A549 (cell line): Measurements from ENCODE around the gene ABCB9. TPM values are rescaled to one million over a fixed set of nuclear protein-coding genes. Genes with fewer than 3 reads are reported as not detected.

Experiments
- ATAC-seq, 2 experiments: fragments of 200-7000 bp in 1 of 2; fragments of >200 bp in 1 of 2; cut with Nextera tagmentation in 1 of 2; cut with Tn5 transposase in 1 of 2; 3 replicates each; pipeline versions ENCODE4 v1.8.0 to v1.9.1; 2018 to 2020; ENCODE audit warnings: mild to moderate bottlenecking in 1 of 2, moderate library complexity in 1 of 2
- CTCF ChIA-PET: fragments of 300-600 bp; sonication (Branson Sonifier 250); formaldehyde crosslinking; extraction: SDS; loops from one replicate; lab custom pipeline; 2021; ENCODE audit warnings: antibody characterized with exemption, inconsistent platforms; lab: Yijun Ruan, JAX
- POLR2A ChIA-PET: fragments of 350-600 bp; formaldehyde crosslinking; extraction: SDS; loops from one replicate; lab custom pipeline; 2021; ENCODE audit warnings: antibody characterized with exemption, inconsistent platforms; lab: Yijun Ruan, JAX
- DNase-seq, 2 experiments: peaks; one replicate each; pipeline versions ENCODE4 v3.0.0 to v3.0.0-alpha.2; 2011 to 2016; ENCODE audit warnings: low read depth in 1 of 2, low spot score in 1 of 2
- FAIRE-seq: peaks from 2 replicates; lab custom pipeline; 2011; peaks lifted over from hg19 to GRCh38; lab: Jason Lieb, UNC
- H3K27ac ChIP-seq, 2 experiments: fragments of >200 bp; sonication (Bioruptor Twin); formaldehyde crosslinking; 3 replicates each; pipeline ENCODE4 v1.5.1; 2016 to 2017
- H3K4me1 ChIP-seq: fragments of >200 bp; sonication (Bioruptor Twin); formaldehyde crosslinking; 3 replicates; pipeline ENCODE4 v1.6.1; 2016
- H3K4me2 ChIP-seq: fragments of >200 bp; sonication (Bioruptor Twin); formaldehyde crosslinking; 3 replicates; pipeline ENCODE4 v1.6.1; 2016
- H3K4me3 ChIP-seq: fragments of >200 bp; sonication (Bioruptor Twin); formaldehyde crosslinking; 3 replicates; pipeline ENCODE4 v1.5.1; 2016
- H3K9me3 ChIP-seq: fragments of >200 bp; sonication (Bioruptor Twin); formaldehyde crosslinking; 3 replicates; pipeline ENCODE4 v1.6.1; 2016
- BCL3 ChIP-seq: fragments of >200 bp; sonication (Bioruptor Twin); formaldehyde crosslinking; IDR thresholded peaks from 3 replicates; pipeline ENCODE4 v1.6.1; 2016
- CBX2 ChIP-seq: fragments of 200-600 bp; sonication (generic); IDR thresholded peaks from 2 replicates; pipeline ENCODE4 v1.6.1; 2016; ENCODE audit warnings: low read depth, mild to moderate bottlenecking, borderline replicate concordance
- CBX8 ChIP-seq: fragments of 200-600 bp; sonication (generic); IDR thresholded peaks from 2 replicates; pipeline ENCODE4 v1.6.1; 2016
- E2F6 ChIP-seq: IDR thresholded peaks from 2 replicates; pipeline ENCODE4 v1.6.1; 2012; ENCODE audit warnings: low read depth, borderline replicate concordance
- EHF ChIP-seq: fragments of 250-450 bp; sonication (Bioruptor Pico); IDR thresholded peaks from 2 replicates; pipeline ENCODE4 v1.5.0; 2020; ENCODE audit warnings: mild to moderate bottlenecking
- EHMT2 ChIP-seq: fragments of 200-600 bp; sonication (generic); IDR thresholded peaks from 2 replicates; pipeline ENCODE4 v1.6.1; 2016; ENCODE audit warnings: antibody characterized with exemption, low read depth, mild to moderate bottlenecking, moderate library complexity
- ESRRA ChIP-seq: fragments of 150-350 bp; IDR thresholded peaks from 2 replicates; pipeline ENCODE4 v1.6.1; 2014; ENCODE audit warnings: mild to moderate bottlenecking, low read length, borderline replicate concordance
- HDAC2 ChIP-seq: fragments of 200-600 bp; sonication (generic); IDR thresholded peaks from 2 replicates; pipeline ENCODE4 v1.6.1; 2016
- HES2 ChIP-seq: fragments of >200 bp; sonication (Bioruptor Twin); formaldehyde crosslinking; IDR thresholded peaks from 2 replicates; pipeline ENCODE4 v1.6.1; 2016
- HEYL ChIP-seq: fragments of 250-450 bp; sonication (Bioruptor Pico); IDR thresholded peaks from 2 replicates; pipeline ENCODE4 v1.8.0; 2021; ENCODE audit warnings: mild to moderate bottlenecking, moderate library complexity
- HOXA7 ChIP-seq: fragments of 250-450 bp; sonication (Bioruptor Pico); IDR thresholded peaks from 2 replicates; pipeline ENCODE4 v1.5.0; 2020; ENCODE audit warnings: mild to moderate bottlenecking, moderate library complexity
- HOXB13 ChIP-seq: fragments of 250-450 bp; sonication (Bioruptor Pico); IDR thresholded peaks from 2 replicates; pipeline ENCODE4 v1.5.0; 2020; ENCODE audit warnings: low read depth, mild to moderate bottlenecking, moderate library complexity
- HOXB5 ChIP-seq: fragments of 250-450 bp; sonication (Bioruptor Pico); IDR thresholded peaks from 2 replicates; pipeline ENCODE4 v1.5.0; 2020; ENCODE audit warnings: mild to moderate bottlenecking, moderate library complexity
- KDM1A ChIP-seq: fragments of 200-600 bp; sonication (generic); IDR thresholded peaks from 2 replicates; pipeline ENCODE4 v1.6.1; 2016; ENCODE audit warnings: low read depth, mild to moderate bottlenecking
- KDM5A ChIP-seq: fragments of 200-600 bp; sonication (generic); IDR thresholded peaks from 2 replicates; pipeline ENCODE4 v1.6.1; 2016; ENCODE audit warnings: antibody characterized with exemption, mild to moderate bottlenecking
- MAFK ChIP-seq: fragments of 450-650 bp; IDR thresholded peaks from 2 replicates; pipeline ENCODE4 v1.6.1; 2014; ENCODE audit not compliant: partially characterized antibody
- MAX ChIP-seq: IDR thresholded peaks from 2 replicates; pipeline ENCODE4 v1.6.1; 2012
- NFE2L2 ChIP-seq: fragments of 150-350 bp; conservative IDR thresholded peaks from 2 replicates; pipeline ENCODE4 v1.6.1; 2014; ENCODE audit warnings: low read length
- NPAS2 ChIP-seq: fragments of 250-450 bp; sonication (Bioruptor Pico); IDR thresholded peaks from 2 replicates; pipeline ENCODE4 v1.8.0; 2022; ENCODE audit warnings: mild to moderate bottlenecking, moderate library complexity, borderline replicate concordance
- NR3C1 ChIP-seq: fragments of >200 bp; sonication (Bioruptor Twin); formaldehyde crosslinking; IDR thresholded peaks from 3 replicates; pipeline ENCODE4 v1.6.1; 2017
- RAD21 ChIP-seq, 2 experiments: fragments of >200 bp in 1 of 2; sonication (Bioruptor Twin) in 1 of 2; formaldehyde crosslinking in 1 of 2; IDR thresholded peaks in 1 of 2; conservative IDR thresholded peaks in 1 of 2; 2 replicates in 1 of 2; 3 replicates in 1 of 2; pipeline ENCODE4 v1.6.1; 2012 to 2018; ENCODE audit warnings: inconsistent platforms in 1 of 2
- RARB ChIP-seq: fragments of 250-450 bp; sonication (Bioruptor Pico); IDR thresholded peaks from 2 replicates; pipeline ENCODE4 v1.8.0; 2021; ENCODE audit warnings: mild to moderate bottlenecking, moderate library complexity
- RCOR1 ChIP-seq: fragments of 150-350 bp; IDR thresholded peaks from 2 replicates; pipeline ENCODE4 v1.6.1; 2014; ENCODE audit warnings: antibody characterized with exemption, low read length, low read depth
- RNF2 ChIP-seq: fragments of 200-600 bp; sonication (generic); IDR thresholded peaks from 2 replicates; pipeline ENCODE4 v1.6.1; 2016; ENCODE audit warnings: low read depth, mild to moderate bottlenecking, antibody characterized with exemption, moderate library complexity, borderline replicate concordance
- SREBF2 ChIP-seq: fragments of 450-650 bp; IDR thresholded peaks from 2 replicates; pipeline ENCODE4 v1.6.1; 2014; ENCODE audit warnings: mild to moderate bottlenecking, moderate library complexity
- TP53 ChIP-seq: fragments of 250-450 bp; sonication (Bioruptor Pico); IDR thresholded peaks from 2 replicates; pipeline ENCODE4 v1.5.0; 2021; ENCODE audit warnings: mild to moderate bottlenecking, moderate library complexity
- USF2 ChIP-seq: fragments of 450-650 bp; IDR thresholded peaks from 2 replicates; pipeline ENCODE4 v1.6.1; 2014; ENCODE audit warnings: antibody characterized with exemption
- WGBS: methylation state at CpG from one replicate; pipeline ENCODE4 v1.1.6; 2017; ENCODE audit errors: missing lambda C conversion rate; 5-methylcytosine and 5-hydroxymethylcytosine counted together
- polyA plus RNA-seq, 4 experiments: library from polyadenylated mRNA; depleted of rRNA in 3 of 4; stranded (reverse); fragments of >200 nt; fragmentation: RNase III in 1 of 4; extraction: RNeasy Plus Mini Kit Qiagen cat#74134 plus additional on column Dnase treatment in 1 of 4; gene quantifications; 2 replicates in 3 of 4; 3 replicates in 1 of 4; pipeline ENCODE4 v1.2.3, GENCODE V29; 2011 to 2017

The ABCB9 gene
- polyA plus RNA-seq, 2 of the 4 experiments (the other 2 are of a cell fraction), result 2.7 to 5.0 TPM

GRCh38 chr12:122994140-122994675 is 27.9 kb upstream of the ABCB9 start (continued):
- no peak for TF ChIP-seq CBX2

GRCh38 chr12:122992386-122992785 is 26.1 kb upstream of the ABCB9 start:
- no peak overlapping the region for H3K27ac ChIP-seq
- TF ChIP-seq NPAS2 (CRISPR knock-in tag), result no peak
- TF ChIP-seq HES2, result no peak
- TF ChIP-seq BCL3, result no peak
- TF ChIP-seq EHMT2, result no peak
- TF ChIP-seq RAD21 (conservative IDR thresholded peaks at IDR 0.05 in 1 of 2, IDR thresholded peaks at IDR 0.05 in 1 of 2), result no peak
- no peak for TF ChIP-seq E2F6
- TF ChIP-seq TP53 (CRISPR knock-in tag), result no peak
- TF ChIP-seq USF2, result no peak
- no peak for TF ChIP-seq HOXA7 (CRISPR knock-in tag)
- TF ChIP-seq NFE2L2, result no peak
- TF ChIP-seq NR3C1, result no peak
- no peak for TF ChIP-seq HDAC2
- no peak for TF ChIP-seq RNF2
- no peak for TF ChIP-seq MAFK
- no peak for TF ChIP-seq KDM1A
- TF ChIP-seq HOXB13 (CRISPR knock-in tag), result no peak
- no peak for TF ChIP-seq EHF (CRISPR knock-in tag)
- no peak for TF ChIP-seq CBX8
- FAIRE-seq (no peak), ATAC-seq (no peak), DNase-seq (no peak)
- 97% methylated on average over 19 of the region's 19 CpGs for WGBS
- no peaks in the 10 kb centered on the region for H3K9me3 ChIP-seq
- ChIA-PET CTCF (interaction anchor here (1.4 to 9.2 kb wide), 2 partner anchors 9 to 245 kb away, joined by 3 to 37 read pairs; no protein-coding TSS in a partner anchor), POLR2A (no interaction called here)
- no peak overlapping the region for H3K4me3 ChIP-seq
- no peaks in the 10 kb centered on the region for H3K4me1 ChIP-seq
- H3K4me2 ChIP-seq, result no peak overlapping the region

- Histone ChIP-seq H3K27ac (no peak overlapping the region), H3K4me3 (no peak overlapping the region), H3K4me1 (no peaks in the 10 kb centered on the region), H3K4me2 (no peak overlapping the region), H3K9me3 (no peaks in the 10 kb centered on the region)
- POLR2A ChIA-PET, result no interaction called here
- TF ChIP-seq RCOR1 (no peak), NPAS2 (CRISPR knock-in tag) (no peak), RARB (no peak), MAX (no peak), E2F6 (no peak), SREBF2 (no peak), HES2 (no peak), ESRRA (no peak), KDM1A (no peak), HOXB5 (no peak), HDAC2 (no peak), HOXB13 (CRISPR knock-in tag) (no peak), HEYL (CRISPR knock-in tag) (no peak), KDM5A (no peak)
- DNase-seq (no peak), ATAC-seq (no peak), FAIRE-seq (no peak)
- 84% methylated on average over 25 of the region's 27 CpGs for WGBS
- CTCF ChIA-PET, result interaction anchor here (1.4 to 9.2 kb wide), 2 partner anchors 9 to 246 kb away, joined by 3 to 37 read pairs; no protein-coding TSS in a partner anchor
Measured at GRCh38 chr12:122991623-122992275, 25.5 kb upstream of the ABCB9 start.
